ENCODE data around the gene FAM222B.

DNA sequence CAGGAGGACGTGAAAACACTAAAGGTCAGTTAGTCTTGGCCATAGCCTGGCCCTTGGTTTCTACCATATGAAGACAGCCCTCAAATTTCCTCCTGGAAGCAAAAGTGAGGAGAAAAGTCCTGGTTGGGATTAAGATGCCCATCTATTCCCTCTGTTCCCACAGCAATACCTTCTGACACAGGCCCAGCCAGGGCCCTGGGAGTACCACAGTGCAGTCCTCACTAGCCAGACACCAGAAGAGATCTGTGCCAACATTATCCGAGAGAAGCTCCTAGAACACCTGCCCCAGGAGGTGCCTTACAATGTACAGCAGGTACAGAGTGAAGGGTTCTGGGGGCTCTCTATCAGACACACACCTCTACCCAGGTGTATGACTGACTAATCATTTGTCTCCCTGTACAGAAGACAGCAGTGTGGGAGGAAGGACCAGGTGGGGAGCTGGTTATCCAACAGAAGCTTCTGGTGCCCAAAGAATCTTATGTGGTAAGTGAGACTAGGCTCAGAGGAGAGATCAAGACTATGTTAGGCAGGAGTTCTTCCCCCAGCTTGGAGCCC lies 16.3 kb upstream of the FAM222B start:
- TF ChIP-seq, protein P1, sequence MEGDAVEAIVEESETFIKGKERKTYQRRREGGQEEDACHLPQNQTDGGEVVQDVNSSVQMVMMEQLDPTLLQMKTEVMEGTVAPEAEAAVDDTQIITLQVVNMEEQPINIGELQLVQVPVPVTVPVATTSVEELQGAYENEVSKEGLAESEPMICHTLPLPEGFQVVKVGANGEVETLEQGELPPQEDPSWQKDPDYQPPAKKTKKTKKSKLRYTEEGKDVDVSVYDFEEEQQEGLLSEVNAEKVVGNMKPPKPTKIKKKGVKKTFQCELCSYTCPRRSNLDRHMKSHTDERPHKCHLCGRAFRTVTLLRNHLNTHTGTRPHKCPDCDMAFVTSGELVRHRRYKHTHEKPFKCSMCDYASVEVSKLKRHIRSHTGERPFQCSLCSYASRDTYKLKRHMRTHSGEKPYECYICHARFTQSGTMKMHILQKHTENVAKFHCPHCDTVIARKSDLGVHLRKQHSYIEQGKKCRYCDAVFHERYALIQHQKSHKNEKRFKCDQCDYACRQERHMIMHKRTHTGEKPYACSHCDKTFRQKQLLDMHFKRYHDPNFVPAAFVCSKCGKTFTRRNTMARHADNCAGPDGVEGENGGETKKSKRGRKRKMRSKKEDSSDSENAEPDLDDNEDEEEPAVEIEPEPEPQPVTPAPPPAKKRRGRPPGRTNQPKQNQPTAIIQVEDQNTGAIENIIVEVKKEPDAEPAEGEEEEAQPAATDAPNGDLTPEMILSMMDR (IDR thresholded peaks at IDR 0.05) = no peak
- TF ChIP-seq ZFX (IDR thresholded peaks at IDR 0.05; ENCODE audit: borderline replicate concordance) = no peak
